ENCODE measurements around the gene ABTB1.

ABTB1 gene

DNA sequence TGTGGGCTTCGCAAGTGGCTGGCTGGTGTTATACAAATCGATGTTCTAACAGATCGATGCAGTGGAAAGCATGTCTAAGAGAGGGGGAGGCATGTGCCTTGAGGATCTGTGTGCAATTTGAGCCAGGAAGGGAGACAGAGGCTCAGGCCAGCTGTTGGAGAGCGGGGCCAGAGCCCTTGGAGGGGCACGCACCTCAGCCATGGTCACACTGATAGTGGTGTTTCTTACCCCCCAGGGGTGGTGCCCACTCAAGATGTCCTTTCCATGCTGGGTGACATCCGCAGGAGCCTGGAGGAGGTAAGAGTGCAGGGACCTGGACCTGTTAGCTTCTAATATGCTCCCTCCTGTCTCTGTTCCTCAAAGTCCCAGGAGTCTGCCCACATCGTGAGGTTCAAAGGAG is 3.8 kb upstream of the ABTB1 start:
- Histone ChIP-seq H3K27ac (ENCODE audit: low read depth, low read length, poor library complexity, severe bottlenecking) (no peak overlapping the region), H3K9me2 (ENCODE audit: low read depth, low read length) (no peaks in the 10 kb centered on the region), H3K4me1 (ENCODE audit: insufficient read depth, low read length, severe bottlenecking) (peaks cover 16% of the 10 kb centered on the region), H3K4me3 (ENCODE audit: low read depth, low read length, poor library complexity, severe bottlenecking) (no peak overlapping the region), H3K9ac (ENCODE audit: low read length) (no peak overlapping the region), H2AFZ (ENCODE audit: low read length) (no peak overlapping the region), H4K20me1 (ENCODE audit: insufficient read depth, low read length) (no peaks in the 10 kb centered on the region), H3K9me3 (ENCODE audit: low read length) (no peaks in the 10 kb centered on the region), H3K4me2 (ENCODE audit: low read length) (no peak overlapping the region), H3K36me3 (ENCODE audit: insufficient read depth, low read length) (peaks cover 15% of the 10 kb centered on the region), H3F3A (ENCODE audit: insufficient read depth, low read length) (no peaks in the 10 kb centered on the region), H3K79me2 (ENCODE audit: insufficient read depth, low read length) (no peaks in the 10 kb centered on the region), H3K27me3 (ENCODE audit: insufficient read depth, low read length) (no peaks in the 10 kb centered on the region)
- TF ChIP-seq EZH2 (IDR thresholded peaks at IDR 0.05; ENCODE audit: borderline replicate concordance, low read length), result no peak

DNA sequence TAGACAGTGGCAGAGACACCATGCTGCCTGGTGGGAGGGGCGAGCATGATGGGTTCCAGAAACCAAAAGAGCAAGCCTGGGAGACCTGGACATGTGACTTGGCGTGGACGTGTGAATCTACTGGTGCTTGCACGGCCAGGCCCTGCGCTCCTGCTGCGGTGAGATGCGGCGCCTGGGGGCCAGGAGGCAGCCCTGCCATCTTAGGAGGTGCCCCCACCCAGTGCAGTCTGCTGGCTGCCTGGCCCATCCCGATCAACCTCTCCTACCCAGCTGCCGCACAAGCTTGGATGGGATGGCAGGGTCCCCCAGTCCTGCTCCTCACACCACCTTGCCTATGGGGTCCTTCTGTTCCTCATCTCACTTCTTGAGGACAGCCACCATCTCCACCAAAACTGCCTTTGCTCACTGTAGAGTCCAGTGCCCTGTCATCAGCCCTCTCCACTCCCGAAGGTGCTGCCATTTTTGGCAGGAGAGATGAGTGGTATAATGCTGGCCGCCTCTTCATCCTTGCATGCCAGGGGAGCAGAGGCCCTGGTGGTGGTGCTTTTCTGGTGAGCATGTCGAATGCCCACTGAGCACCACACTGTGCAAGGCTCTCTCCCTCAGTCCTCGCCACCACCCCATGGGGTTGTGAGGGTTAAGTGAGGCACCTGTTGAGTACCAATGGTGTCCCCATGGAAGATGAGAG is 3.1 kb upstream of the ABTB1 start:
- H3K79me2 ChIP-seq (ENCODE audit: insufficient read depth, low read length), result no peaks in the 10 kb centered on the region
- H3K4me3 ChIP-seq (ENCODE audit: low read depth, low read length, poor library complexity, severe bottlenecking), result no peak overlapping the region
- no peaks in the 10 kb centered on the region for H3K9me2 ChIP-seq (ENCODE audit: low read depth, low read length)
- H3K27me3 ChIP-seq (ENCODE audit: insufficient read depth, low read length), result no peaks in the 10 kb centered on the region
- peaks cover 17% of the 10 kb centered on the region for H3K4me1 ChIP-seq (ENCODE audit: insufficient read depth, low read length, severe bottlenecking)
- TF ChIP-seq, protein P1, sequence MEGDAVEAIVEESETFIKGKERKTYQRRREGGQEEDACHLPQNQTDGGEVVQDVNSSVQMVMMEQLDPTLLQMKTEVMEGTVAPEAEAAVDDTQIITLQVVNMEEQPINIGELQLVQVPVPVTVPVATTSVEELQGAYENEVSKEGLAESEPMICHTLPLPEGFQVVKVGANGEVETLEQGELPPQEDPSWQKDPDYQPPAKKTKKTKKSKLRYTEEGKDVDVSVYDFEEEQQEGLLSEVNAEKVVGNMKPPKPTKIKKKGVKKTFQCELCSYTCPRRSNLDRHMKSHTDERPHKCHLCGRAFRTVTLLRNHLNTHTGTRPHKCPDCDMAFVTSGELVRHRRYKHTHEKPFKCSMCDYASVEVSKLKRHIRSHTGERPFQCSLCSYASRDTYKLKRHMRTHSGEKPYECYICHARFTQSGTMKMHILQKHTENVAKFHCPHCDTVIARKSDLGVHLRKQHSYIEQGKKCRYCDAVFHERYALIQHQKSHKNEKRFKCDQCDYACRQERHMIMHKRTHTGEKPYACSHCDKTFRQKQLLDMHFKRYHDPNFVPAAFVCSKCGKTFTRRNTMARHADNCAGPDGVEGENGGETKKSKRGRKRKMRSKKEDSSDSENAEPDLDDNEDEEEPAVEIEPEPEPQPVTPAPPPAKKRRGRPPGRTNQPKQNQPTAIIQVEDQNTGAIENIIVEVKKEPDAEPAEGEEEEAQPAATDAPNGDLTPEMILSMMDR (IDR thresholded peaks at IDR 0.05; ENCODE audit: low read length), result no peak
- no peak for TF ChIP-seq EZH2 (IDR thresholded peaks at IDR 0.05; ENCODE audit: borderline replicate concordance, low read length)
- H3K9ac ChIP-seq (ENCODE audit: low read length), result no peak overlapping the region
- no peak overlapping the region for H3K4me2 ChIP-seq (ENCODE audit: low read length)
- H3F3A ChIP-seq (ENCODE audit: insufficient read depth, low read length), result no peaks in the 10 kb centered on the region
- no peaks in the 10 kb centered on the region for H3K9me3 ChIP-seq (ENCODE audit: low read length)
- no peaks in the 10 kb centered on the region for H4K20me1 ChIP-seq (ENCODE audit: insufficient read depth, low read length)
- no peak overlapping the region for H2AFZ ChIP-seq (ENCODE audit: low read length)
- no peak overlapping the region for H3K27ac ChIP-seq (ENCODE audit: low read depth, low read length, poor library complexity, severe bottlenecking)
- H3K36me3 ChIP-seq (ENCODE audit: insufficient read depth, low read length), result peaks cover 15% of the 10 kb centered on the region

DNA sequence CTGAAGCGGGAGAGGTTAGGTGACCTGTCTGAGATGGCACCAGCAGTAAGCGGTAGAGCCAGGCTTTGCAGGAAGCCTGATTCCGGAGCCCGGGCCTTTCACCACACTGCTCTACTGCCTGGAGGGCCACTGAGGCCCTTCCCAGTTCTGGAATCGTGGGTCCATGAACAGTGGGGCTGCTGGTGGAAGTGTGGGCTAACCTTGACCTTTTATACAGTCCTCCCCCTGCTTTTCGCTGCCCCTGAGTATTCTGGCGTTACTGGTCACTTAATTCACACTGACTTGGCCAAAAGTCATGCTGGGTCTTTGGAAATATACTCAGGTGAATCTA is 2.6 kb upstream of the ABTB1 start:
- Histone ChIP-seq H2AFZ (ENCODE audit: low read length) (no peak overlapping the region), H4K20me1 (ENCODE audit: insufficient read depth, low read length) (no peaks in the 10 kb centered on the region), H3F3A (ENCODE audit: insufficient read depth, low read length) (no peaks in the 10 kb centered on the region), H3K9me2 (ENCODE audit: low read depth, low read length) (no peaks in the 10 kb centered on the region), H3K27ac (ENCODE audit: low read depth, low read length, poor library complexity, severe bottlenecking) (no peak overlapping the region), H3K79me2 (ENCODE audit: insufficient read depth, low read length) (no peaks in the 10 kb centered on the region), H3K9ac (ENCODE audit: low read length) (no peak overlapping the region), H3K27me3 (ENCODE audit: insufficient read depth, low read length) (no peaks in the 10 kb centered on the region), H3K9me3 (ENCODE audit: low read length) (no peaks in the 10 kb centered on the region), H3K4me3 (ENCODE audit: low read depth, low read length, poor library complexity, severe bottlenecking) (no peak overlapping the region), H3K36me3 (ENCODE audit: insufficient read depth, low read length) (peaks cover 11% of the 10 kb centered on the region; the same call in 1 of the 2 replicates), H3K4me1 (ENCODE audit: insufficient read depth, low read length, severe bottlenecking) (peaks cover 17% of the 10 kb centered on the region), H3K4me2 (ENCODE audit: low read length) (no peak overlapping the region)
- no peak for TF ChIP-seq EZH2 (IDR thresholded peaks at IDR 0.05; ENCODE audit: borderline replicate concordance, low read length)
- TF ChIP-seq, protein P1 (IDR thresholded peaks at IDR 0.05; ENCODE audit: low read length), result no peak
